ES-I3 (cell line): ENCODE measurements around the gene MPP2.
A peak's percentile ranks its signal among the peaks of the same experiment; 100 is the strongest.
"Not testable (repeated sequence)": the region's sequence is repeated elsewhere in the genome, so short reads cannot be mapped to it uniquely, and the experiment has no call there.

Experiments used
- H3K36me3 ChIP-seq: 2 replicates; pipeline ENCODE4 v1.6.1; 2013; ENCODE audit warnings: mild to moderate bottlenecking, low read length, control low read depth, moderate library complexity; ENCODE audit not compliant: insufficient read depth
- H3K4me1 ChIP-seq: 2 replicates; pipeline ENCODE4 v1.6.1; 2013; ENCODE audit warnings: mild to moderate bottlenecking, control low read depth, low read length; ENCODE audit not compliant: insufficient read depth
- H3K9ac ChIP-seq: 2 replicates; pipeline ENCODE4 v1.6.1; 2013; ENCODE audit warnings: low read depth, mild to moderate bottlenecking, low read length, moderate library complexity
- H3K9me3 ChIP-seq: 2 replicates; pipeline ENCODE4 v1.6.1; 2013; ENCODE audit warnings: mild to moderate bottlenecking, low read length, moderate library complexity; ENCODE audit not compliant: control insufficient read depth, insufficient read depth

MPP2 gene

DNA sequence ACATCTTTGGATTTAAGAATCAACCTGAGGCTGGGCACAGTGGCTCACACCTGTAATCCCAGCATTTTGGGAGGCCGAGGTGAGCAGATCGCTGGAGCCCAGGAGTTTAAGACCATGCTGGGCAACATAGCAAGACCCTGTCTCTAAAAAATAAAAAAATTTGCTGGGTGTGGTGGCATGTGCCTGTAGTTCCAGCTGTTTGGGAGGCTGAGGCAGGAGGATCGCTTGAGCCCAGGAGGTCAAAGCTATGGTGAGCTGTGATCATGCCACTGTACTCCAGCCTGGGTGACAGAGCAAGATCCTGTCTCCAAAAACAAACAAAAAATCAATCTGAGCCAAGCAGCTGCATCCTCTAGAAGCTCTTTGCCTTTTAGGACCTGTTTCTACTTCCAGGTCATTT, 32.1 kb upstream of the MPP2 start:
- peaks cover 14% of the 10 kb centered on the region; the same call in 1 of the 2 replicates for H3K4me1 ChIP-seq
- H3K9me3 ChIP-seq, H3K9ac ChIP-seq, H3K36me3 ChIP-seq: not testable (repeated sequence)

GRCh38 chr17:43938838-43939182, 31.5 kb upstream of the MPP2 start:
- Histone ChIP-seq H3K4me1 (peaks cover 13% of the 10 kb centered on the region; the same call in 1 of the 2 replicates), H3K9ac (no peak overlapping the region), H3K9me3 (no peaks in the 10 kb centered on the region), H3K36me3 (no peaks in the 10 kb centered on the region)

DNA sequence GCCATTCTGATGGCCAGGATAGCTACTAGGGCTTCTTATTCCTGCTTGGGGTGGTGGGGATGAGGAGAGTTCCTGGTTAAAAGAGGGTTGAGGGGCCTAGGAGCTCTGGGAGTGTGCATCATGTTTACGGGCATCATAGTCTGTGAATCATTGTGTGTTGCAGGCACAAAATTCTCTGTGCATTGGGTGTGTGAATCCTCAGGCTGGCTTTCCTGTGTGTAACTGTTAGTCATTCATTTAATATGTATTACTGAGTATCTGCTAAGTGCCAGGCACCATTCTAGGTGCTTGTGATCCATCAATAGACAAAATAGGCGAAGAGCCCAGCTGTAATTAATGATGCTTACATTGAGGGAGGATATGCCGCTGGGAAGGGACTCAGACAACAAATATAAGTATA, 29.1 kb upstream of the MPP2 start:
- Histone ChIP-seq H3K4me1 (peaks cover 10% of the 10 kb centered on the region; the same call in 1 of the 2 replicates), H3K9ac (no peak overlapping the region), H3K36me3 (no peaks in the 10 kb centered on the region), H3K9me3 (no peaks in the 10 kb centered on the region)

DNA sequence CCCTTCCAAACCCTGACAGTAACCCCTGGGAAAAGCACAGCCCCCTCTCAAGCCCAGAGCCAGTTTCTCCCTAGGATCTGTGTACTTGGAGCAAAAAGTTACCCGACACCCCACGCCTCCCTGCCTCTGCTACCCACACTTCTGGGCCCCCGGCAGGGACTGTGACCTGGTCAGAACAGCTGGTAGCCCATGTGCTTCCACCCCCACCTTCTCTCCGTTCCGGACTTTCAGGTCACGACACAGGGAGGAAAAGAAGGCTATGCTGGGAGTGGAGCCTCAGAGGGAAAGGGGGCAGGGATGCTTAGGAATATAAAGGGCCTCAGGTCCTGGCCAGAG, 28.6 kb upstream of the MPP2 start:
- no peaks in the 10 kb centered on the region for H3K36me3 ChIP-seq
- H3K9ac ChIP-seq: no peak overlapping the region
- peaks cover 8% of the 10 kb centered on the region; the same call in 1 of the 2 replicates for H3K4me1 ChIP-seq

GRCh38 chr17:43935204-43935925, 28.0 kb upstream of the MPP2 start:
- Histone ChIP-seq H3K4me1 (peaks cover 4% of the 10 kb centered on the region; the same call in 1 of the 2 replicates), H3K9me3 (no peaks in the 10 kb centered on the region), H3K9ac (no peak overlapping the region), H3K36me3 (no peaks in the 10 kb centered on the region)

More for the DNA sequence above, 28.6 kb upstream of the MPP2 start:
- H3K9me3 ChIP-seq: no peaks in the 10 kb centered on the region

- Histone ChIP-seq H3K4me1 (peaks cover 6% of the 10 kb centered on the region; the same call in 1 of the 2 replicates), H3K36me3 (no peaks in the 10 kb centered on the region), H3K9me3 (no peaks in the 10 kb centered on the region), H3K9ac (no peak overlapping the region)
Measured at GRCh38 chr17:43932923-43933322, 25.6 kb upstream of the MPP2 start.

DNA sequence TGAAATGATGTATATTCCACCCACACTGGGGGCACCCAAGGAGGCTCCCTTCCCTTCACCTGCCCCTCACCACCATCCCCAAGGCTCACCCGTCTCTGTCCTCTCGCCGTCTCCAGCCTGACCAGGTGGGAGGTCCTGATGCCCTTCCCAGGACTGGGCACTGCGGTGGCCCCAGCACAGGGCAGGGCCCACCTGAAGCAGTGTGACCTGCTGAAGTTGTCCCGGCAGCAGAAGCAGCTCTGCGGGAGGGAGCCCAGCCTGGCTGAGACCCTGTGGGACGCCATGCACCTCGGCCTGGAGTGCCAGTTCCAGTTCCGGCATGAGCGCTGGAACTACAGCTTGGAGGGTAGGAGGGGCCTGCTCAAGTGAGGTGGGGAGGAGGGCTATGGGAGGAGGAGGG, 25.0 kb upstream of the MPP2 start:
- no peak overlapping the region for H3K9ac ChIP-seq
- H3K36me3 ChIP-seq: no peaks in the 10 kb centered on the region
- H3K4me1 ChIP-seq: peaks cover 10% of the 10 kb centered on the region; the same call in 1 of the 2 replicates
- H3K9me3 ChIP-seq: no peaks in the 10 kb centered on the region

- Histone ChIP-seq H3K4me1 (peaks cover 13% of the 10 kb centered on the region; the same call in 1 of the 2 replicates), H3K9ac (no peak overlapping the region), H3K36me3 (no peaks in the 10 kb centered on the region), H3K9me3 (no peaks in the 10 kb centered on the region)
Measured at GRCh38 chr17:43931062-43931571, 23.8 kb upstream of the MPP2 start.

DNA sequence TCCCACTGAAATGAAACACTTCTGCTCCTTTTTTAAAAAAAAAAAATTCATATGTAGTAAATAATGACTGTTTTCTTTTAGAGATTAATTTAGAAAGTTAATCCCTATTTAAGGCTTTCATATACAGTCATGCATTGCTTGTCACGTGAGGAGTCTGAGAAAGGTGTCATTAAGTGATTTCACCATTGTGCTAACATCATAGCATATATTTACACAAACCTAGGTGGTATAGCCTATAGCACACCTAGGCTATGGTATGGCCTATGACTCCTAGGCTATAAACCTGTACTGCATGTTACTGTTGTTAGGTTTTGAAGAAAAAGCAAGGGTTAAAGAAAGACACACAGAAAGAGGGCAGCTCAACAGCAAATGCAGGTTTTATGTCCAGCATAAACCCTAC, 21.3 kb upstream of the MPP2 start:
- 0 out of 2 replicates have a peak, but pooled peaks cover 10% of the 10 kb centered on the region for H3K4me1 ChIP-seq
- H3K36me3 ChIP-seq: no peaks in the 10 kb centered on the region
- H3K9me3 ChIP-seq: no peaks in the 10 kb centered on the region
- H3K9ac ChIP-seq: no peak overlapping the region

- H3K9me3 ChIP-seq, H3K36me3 ChIP-seq, H3K4me1 ChIP-seq: not testable (repeated sequence)
- peak overlapping the region; percentile 53; the same call in 1 of the 2 replicates for H3K9ac ChIP-seq
Measured at GRCh38 chr17:43927929-43928328, 20.6 kb upstream of the MPP2 start.

GRCh38 chr17:43927060-43927864, 19.9 kb upstream of the MPP2 start:
- H3K36me3 ChIP-seq: no peaks in the 10 kb centered on the region
- H3K4me1 ChIP-seq: 0 out of 2 replicates have a peak, but pooled peaks cover 10% of the 10 kb centered on the region
- no peaks in the 10 kb centered on the region for H3K9me3 ChIP-seq
- peak overlapping the region; percentile 53; the same call in 1 of the 2 replicates for H3K9ac ChIP-seq

GRCh38 chr17:43924558-43924957, 17.2 kb upstream of the MPP2 start:
- Histone ChIP-seq H3K4me1 (0 out of 2 replicates have a peak, but pooled peaks cover 10% of the 10 kb centered on the region), H3K36me3 (no peaks in the 10 kb centered on the region), H3K9me3 (no peaks in the 10 kb centered on the region), H3K9ac (no peak overlapping the region)

- no peaks in the 10 kb centered on the region for H3K36me3 ChIP-seq
- peaks cover 3% of the 10 kb centered on the region; the same call in 1 of the 2 replicates for H3K4me1 ChIP-seq
- H3K9me3 ChIP-seq: no peaks in the 10 kb centered on the region
- H3K9ac ChIP-seq: no peak overlapping the region
Measured at GRCh38 chr17:43920500-43921095, 13.3 kb upstream of the MPP2 start.

- Histone ChIP-seq H3K9me3 (no peaks in the 10 kb centered on the region), H3K9ac (no peak overlapping the region; the same call in 1 of the 2 replicates), H3K4me1 (peaks cover 4% of the 10 kb centered on the region; the same call in 1 of the 2 replicates), H3K36me3 (no peaks in the 10 kb centered on the region)
Measured at GRCh38 chr17:43918026-43918389, 10.7 kb upstream of the MPP2 start.
